Ishikawa (cell line): ENCODE results near the gene CD34.

ENCODE experiments used
- CEBPB ChIP-seq: IDR thresholded peaks from 2 replicates; pipeline ENCODE4 v1.6.1; 2012
- EGR1 ChIP-seq: IDR thresholded peaks from 2 replicates; pipeline ENCODE4 v1.6.1; 2012

- no peak for TF ChIP-seq CEBPB
- no peak for TF ChIP-seq EGR1
These were observed 2.7 kb downstream of the CD34 start for GRCh38 chr1:207908107-207908734.
